Measurements from ENCODE around the gene PAN3.

PAN3 gene

GRCh38 chr13:28177877-28178276 lies 39.5 kb downstream of the PAN3 start:
- no peak for DNase-seq (ENCODE audit: low read depth)
- no peak overlapping the region for H3K4me3 ChIP-seq (ENCODE audit: low read depth, low read length)
- no peak for TF ChIP-seq CTCF (conservative IDR thresholded peaks at IDR 0.05; ENCODE audit: low read depth, low read length)

GRCh38 chr13:28179974-28180373 lies 41.6 kb downstream of the PAN3 start:
- TF ChIP-seq CTCF (conservative IDR thresholded peaks at IDR 0.05; ENCODE audit: low read depth, low read length), result no peak
- no peak for DNase-seq (ENCODE audit: low read depth)
- H3K4me3 ChIP-seq (ENCODE audit: low read depth, low read length), result no peak overlapping the region

GRCh38 chr13:28181413-28181812 lies 43.1 kb downstream of the PAN3 start:
- no peak for TF ChIP-seq CTCF (conservative IDR thresholded peaks at IDR 0.05; ENCODE audit: low read depth, low read length)
- peak; percentile 60 for DNase-seq (ENCODE audit: low read depth)
- no peak overlapping the region for H3K4me3 ChIP-seq (ENCODE audit: low read depth, low read length)

- H3K4me3 ChIP-seq (ENCODE audit: low read depth, low read length), result no peak overlapping the region
- no peak for TF ChIP-seq CTCF (conservative IDR thresholded peaks at IDR 0.05; ENCODE audit: low read depth, low read length)
- DNase-seq (ENCODE audit: low read depth), result no peak
Observed at GRCh38 chr13:28185256-28185655, 46.9 kb downstream of the PAN3 start.

GRCh38 chr13:28199089-28199488 lies 60.7 kb downstream of the PAN3 start:
- H3K4me3 ChIP-seq (ENCODE audit: low read depth, low read length), result no peak overlapping the region
- peak; percentile 5 for TF ChIP-seq CTCF (conservative IDR thresholded peaks at IDR 0.05; ENCODE audit: low read depth, low read length)
- DNase-seq (ENCODE audit: low read depth), result no peak

- no peak for DNase-seq (ENCODE audit: low read depth)
- TF ChIP-seq CTCF (conservative IDR thresholded peaks at IDR 0.05; ENCODE audit: low read depth, low read length), result no peak
- no peak overlapping the region for H3K4me3 ChIP-seq (ENCODE audit: low read depth, low read length)
Observed at GRCh38 chr13:28204043-28204442, 65.7 kb downstream of the PAN3 start.

- no peak for DNase-seq (ENCODE audit: low read depth)
- H3K4me3 ChIP-seq (ENCODE audit: low read depth, low read length), result no peak overlapping the region
- TF ChIP-seq CTCF (conservative IDR thresholded peaks at IDR 0.05; ENCODE audit: low read depth, low read length), result no peak
Observed at GRCh38 chr13:28204690-28205443, 66.5 kb downstream of the PAN3 start.

Measured in choroid plexus epithelial cell (primary cell).